ENCODE results near the gene PDE2A.

The PDE2A gene

DNA sequence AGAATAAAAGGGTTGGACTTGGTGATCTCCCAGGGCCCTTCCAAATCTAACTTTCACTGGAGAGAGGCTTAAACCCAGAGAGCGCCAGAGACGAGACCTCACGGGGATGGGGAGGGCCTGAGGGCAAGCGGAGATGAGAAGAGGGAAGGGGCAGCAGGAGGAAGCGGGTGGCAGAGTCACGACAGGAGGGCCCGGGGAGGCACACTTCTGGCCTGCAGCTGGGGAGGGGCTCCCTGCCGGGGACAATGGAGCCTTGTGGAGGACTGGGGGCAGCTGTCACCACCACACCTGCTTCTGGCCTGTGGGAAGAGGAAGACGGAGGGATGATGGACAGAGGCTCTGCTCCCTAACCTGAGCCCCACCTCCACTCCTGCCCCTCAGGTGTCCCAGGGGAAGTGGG is 40.2 kb downstream of the PDE2A start:
- no peak for DNase-seq

DNA sequence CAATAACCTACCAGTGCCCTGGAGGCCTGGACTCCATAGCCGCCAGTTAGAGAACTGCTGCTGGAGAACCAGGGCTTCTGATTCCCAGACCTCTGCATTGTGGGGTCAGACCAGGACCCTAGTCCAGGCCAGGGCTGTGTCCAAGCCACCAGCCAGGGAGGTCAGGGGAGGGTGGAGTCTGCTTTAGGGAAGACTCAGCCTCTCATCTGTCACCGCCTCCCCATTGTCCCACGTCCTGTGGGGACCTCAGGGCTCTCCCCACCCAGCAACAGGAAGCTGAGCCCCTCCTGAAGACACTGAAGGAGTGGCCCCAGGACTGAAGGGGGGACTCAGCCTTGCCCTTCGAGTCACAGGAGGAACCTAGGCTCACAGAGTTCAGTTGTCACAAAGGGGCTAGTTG is 41.2 kb downstream of the PDE2A start:
- no peak for DNase-seq

DNA sequence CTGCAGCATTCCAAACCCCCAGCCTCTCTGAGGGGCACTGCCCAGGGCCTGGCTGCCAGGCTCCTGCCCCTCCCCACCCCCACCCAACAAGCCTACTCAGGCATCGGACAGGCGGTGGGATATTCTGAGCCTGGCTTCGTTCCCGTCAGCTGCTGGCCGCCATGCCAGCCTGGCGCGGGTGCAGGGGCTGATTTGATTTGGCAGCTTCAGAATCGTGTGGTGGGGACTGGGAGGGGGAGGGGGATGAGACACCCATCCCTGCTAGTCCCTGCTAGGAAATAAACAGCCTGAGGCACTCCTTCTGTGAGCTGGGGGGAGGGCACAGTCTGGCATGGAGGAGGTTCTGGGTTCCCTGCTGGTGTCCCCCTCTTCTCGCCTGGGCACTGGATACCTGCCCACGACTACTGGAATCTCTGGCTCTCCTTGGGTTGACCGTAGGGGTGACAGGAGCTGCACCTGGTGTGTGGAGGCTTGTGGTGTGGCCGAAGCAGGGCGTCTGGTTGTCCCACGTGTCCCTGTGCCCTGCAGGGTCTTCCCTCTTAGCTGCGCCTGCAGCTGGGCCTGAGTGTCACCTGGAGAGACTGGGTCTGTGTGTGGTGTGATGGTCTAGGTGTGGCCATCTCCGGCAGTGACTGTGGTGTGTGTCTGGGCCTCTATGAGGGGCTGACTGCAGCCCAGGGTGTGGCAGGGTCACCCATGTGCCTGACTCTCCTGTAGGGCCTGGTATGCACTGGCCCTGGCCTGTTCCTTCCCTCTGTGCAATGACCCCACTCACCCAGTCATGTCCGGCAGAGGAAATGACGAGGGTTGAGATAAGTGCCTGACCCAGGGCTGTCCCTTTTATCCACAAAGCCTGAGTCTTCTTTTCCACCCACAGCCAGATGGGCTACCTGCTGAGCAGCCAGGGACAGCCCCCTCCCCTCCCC is 42.2 kb downstream of the PDE2A start:
- no peak for DNase-seq

DNA sequence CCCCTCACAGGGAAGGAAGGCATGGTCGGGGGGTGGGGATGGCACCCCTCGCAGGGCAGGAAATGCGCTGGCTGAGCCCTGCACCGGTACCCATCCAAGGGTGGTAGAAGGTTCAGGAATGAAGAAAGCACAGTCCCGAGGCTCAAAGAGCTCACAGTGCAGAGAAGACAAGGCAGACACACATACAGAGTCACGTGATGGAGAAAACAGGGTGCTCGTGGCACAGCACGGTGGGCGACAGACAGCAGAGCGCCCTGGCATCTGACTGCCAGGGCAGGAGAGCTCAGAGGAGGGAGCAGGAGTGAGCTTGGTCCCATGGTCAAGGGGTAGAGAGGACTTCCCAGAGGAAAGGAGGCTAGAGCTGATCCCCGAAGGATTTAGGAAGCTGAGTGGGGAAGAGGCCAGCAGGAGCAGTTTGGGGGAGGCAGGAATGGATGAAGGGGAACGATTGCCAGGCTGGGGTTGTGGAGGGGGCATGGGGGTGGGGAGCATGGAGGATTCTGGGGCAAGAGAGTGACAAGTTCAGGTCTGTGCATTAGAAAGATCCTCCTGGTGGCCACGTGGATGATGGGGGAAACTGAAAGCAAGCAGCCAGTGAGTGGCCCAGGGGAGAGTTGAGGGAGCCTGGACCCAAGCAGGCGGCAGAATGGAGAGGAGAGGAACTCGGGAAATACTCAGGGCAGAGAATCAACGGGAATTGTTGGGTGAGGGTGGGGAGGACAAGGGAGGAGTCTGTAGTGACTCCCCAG is 43.9 kb downstream of the PDE2A start:
- DNase-seq = no peak

DNA sequence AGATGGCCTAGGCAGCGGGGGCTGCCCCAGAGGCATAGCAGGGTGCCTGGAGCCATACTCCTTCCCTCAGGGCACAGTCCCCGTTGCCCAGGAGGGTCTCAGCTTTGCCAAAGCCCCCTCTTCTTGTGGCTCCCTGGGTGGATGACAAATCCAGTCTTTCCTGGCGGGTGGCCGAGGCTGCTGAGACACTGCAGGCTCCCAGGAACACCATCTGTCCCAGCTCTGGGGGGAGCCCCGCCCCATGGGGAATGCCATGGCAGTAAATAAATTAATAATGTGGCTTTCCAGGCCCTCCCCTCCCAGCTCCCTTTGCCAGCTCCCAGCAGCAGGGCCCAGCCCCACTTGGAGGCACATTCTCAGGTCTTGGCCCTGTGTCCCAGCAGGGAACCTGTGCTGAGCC is 45.0 kb downstream of the PDE2A start:
- no peak for DNase-seq

DNA sequence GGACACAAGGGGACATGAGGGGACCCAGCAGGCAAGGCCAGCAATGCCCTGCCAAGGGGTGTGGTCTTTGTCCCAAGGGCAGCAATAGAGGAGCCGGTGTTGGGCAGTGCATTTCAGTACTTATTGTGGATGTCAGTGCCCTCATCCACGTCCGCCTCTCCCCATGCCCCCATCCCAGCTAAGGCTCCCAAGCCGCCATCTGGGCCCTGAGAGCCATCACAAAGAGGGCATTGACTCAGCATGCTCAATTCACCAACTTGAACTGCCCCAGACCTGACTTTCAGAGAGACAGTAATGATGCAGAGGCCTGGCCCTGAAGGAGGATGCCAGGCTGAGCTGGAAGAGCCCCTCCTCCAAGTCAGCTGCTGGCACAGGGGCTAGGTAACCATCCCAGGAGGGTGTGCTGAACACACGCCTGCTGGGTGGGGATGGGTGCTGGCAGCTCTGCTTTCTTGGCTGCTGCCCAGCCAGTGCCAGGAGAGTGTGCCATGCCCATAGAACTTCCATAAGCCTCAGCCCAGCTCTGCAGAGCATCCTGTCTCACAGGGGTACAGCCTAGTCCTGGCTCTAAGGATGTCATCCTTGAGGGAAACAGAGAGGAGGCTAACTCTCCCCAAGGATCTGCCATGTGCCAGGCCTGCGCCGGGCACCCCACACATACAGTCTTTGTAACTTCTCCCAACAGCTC is 46.5 kb downstream of the PDE2A start:
- DNase-seq = no peak

DNA sequence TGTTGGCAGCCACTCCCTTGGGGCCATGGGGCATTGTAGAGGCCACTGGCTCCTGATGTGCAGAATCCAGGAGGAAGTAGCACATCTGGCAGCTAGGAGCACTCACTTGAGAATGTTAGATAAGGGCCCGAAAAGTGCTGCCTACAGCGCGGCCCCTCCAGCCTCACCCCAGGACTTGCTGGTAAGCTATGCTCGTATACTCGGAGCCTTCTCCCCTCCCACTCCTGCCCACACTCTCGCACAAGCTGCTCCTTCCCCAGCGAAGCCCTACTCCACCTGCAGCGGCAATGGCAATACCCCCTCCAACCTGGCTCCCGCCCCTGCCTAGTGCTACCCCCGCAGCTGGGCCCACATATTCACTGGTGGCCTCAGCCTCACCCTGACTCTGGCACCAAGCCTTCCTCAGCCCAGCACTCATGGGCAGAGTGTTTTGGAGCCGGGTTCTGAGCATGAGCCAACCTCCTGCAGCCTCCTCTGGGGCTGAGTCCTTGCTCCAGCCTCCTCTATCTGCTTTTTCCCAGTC is 47.7 kb downstream of the PDE2A start:
- DNase-seq = no peak

DNA sequence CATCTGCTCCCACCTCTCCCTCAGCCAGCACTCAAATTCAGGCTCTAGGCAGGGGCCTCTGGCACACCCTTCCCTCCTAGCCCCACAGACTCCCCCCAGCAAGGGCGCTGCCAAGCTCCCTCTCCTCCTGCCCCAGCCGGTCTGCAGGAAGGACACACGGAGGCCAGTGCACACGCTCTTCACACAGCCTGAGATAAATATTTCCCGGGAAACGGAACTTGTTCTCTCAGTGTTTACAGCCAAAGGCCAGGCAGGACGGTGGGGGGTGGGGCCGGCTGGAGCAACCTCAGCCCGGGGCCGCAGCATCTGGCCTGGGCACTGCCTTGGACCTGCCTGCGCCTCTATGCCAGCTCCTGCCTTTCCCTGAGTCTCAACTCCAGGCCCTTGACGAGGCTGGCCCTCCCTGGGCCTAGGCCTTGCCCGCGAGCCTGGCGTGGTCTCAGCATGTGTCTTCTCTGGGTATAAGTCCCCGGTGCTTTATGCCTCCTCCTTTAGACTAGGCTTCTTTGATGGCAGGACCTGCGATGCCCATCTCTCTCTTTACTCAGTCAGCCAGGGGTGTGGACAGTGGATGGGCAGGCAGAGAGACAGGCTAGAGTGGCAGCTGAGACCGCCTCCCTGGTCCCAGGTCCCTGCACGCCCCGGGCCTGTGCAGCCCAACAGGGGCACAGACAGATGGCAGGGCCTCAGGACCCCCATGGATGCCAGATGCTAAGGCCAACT is 48.4 kb downstream of the PDE2A start:
- no peak for DNase-seq

DNA sequence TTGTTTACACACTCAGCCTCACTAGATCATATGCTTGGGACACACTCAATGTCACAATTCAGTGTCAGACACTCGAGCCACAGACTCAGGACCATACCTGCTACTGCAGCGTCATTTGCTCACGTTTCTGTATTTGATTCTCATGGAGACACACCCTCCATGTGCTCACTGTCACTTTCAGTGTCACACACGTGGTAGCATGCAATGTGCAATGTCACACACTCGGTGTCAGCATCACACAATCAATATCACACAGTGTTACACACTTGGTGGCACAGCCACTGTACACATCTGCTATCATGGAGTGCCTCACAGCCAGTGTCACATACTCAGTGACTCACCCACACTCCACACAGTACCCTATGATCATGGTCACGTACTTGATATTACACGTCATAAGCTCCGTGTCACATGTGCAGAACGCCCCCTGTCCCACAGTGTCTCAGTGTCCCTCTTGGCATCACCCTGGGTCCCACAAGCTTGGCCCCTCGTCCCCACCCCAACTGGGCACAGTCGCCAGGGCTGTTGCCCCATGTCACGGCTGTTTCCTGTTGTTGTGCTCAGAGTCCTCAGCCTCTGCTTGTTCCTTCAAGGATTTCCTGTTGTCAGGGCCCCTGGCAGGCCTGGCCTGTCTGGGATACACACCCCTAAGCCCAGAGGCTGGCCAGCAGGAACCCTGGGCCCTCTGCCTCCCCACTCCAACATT is 49.6 kb downstream of the PDE2A start:
- DNase-seq = no peak

DNA sequence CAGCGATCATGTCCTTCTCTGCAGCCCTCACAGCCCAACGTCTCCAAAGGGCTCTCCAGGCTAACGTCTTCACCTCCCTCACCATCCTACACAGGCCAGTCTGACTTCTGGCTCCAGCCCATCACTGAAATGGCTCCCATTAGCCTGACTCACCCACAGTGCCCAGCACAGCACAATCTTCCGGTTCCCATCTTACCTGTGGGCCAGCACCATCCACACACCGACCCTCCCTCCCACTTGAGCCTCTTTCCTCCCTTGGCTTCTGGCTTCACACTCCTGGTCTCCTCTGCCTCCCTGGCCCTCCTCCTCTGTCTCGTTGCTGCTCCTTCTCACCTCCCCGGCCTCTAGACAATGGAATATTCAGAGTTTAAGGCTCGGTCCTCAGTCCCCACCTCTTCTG is 51.2 kb downstream of the PDE2A start:
- DNase-seq = no peak

DNA sequence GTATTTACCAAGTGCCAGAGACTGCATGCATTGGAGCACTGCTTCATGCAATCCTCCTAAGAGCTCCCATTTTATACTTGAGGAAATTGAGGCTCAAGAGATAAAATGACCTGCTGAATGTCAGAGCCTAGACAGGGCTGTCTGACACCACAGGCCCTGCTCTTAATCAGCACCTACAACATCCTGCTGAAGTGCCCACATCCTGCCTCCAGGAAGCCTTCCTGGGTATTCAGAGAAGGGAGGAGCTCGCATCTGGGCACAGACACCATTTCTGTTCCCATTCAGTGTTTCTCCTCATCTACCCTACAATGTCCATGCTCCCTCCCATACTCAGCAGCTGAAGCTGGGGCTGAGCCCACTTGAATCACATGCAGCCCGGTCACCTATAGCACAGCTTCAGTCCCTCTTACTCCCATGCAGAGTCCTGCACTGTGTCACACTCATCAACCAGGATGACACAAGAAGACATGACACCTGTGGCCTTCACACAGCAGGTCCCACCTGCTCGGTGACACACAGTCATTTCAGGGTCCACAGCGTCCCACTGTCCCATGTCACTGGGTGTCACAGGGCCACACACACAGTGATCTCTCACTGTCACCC is 53.1 kb downstream of the PDE2A start:
- DNase-seq = no peak

DNA sequence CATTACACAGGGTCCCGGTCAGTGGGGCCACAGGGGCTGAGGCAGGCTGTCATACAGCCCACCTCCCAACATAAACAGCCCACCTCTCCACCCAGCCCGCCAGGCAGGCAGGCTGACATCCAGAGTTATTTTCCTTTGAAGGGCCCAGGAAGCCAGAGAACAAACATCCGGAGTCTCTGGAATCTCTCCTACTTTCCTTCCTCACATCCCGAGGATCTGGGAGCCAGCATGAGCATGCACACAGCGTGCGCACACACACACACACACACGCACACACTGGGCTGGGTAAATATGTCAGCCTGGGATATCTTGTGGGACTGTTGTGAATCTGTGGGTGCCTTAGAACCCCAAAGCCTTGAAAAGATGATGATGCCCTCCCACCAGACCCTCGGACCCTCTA is 55.4 kb downstream of the PDE2A start:
- DNase-seq = no peak

DNA sequence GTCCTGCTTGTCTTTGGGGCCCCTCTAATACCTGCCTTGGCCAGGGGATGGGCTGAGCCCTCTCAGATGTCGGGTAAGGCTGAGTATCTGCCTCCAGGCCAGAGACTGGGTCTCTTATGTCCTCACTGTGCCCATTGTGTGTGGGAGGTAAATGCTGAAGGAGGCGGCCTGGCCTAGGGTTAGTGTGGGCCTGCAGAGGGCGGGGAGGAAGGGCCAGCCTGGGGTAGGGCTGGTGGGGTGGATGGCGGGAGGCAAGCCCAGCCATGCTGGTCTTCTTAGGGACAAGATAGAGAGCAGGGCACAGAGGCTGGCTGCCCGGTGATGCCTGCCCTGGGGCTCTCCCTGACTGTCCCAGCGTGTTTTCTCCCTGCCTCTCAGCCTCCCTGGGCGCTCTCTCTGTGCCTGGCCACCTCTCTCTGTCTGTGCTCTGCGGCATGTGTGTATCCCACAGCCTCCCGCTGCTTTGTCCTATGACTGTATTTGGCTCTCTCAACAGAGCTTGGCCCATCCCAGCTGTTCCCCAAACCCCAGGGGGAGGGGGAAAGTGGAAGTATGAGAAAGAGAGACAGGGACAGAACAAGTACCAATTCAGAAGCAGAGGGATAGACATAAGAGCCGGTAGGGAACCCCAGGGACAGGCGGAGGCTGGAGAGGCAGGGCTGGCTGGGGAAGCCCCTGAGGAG is 57.0 kb downstream of the PDE2A start:
- no peak for DNase-seq

DNA sequence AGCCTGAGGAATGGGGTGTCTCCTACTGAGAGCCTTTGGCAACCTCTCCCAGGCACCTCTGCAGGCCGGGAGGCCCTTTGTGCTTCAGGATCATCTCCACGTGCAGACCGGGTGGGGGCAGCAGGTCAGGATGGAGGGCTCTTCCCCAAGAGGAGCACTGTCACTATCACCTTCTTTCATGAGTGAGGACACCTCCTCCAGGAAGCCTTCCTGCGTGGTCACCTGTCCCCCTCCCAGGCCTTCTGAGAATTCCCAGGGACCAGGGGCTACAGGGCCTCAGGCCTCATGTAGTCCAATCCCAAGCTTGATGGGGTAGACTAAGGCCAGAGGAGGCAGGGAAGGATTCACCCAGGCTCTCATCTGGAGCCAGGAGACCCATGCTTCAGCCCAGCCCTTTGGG is 57.6 kb downstream of the PDE2A start:
- no peak for DNase-seq

DNA sequence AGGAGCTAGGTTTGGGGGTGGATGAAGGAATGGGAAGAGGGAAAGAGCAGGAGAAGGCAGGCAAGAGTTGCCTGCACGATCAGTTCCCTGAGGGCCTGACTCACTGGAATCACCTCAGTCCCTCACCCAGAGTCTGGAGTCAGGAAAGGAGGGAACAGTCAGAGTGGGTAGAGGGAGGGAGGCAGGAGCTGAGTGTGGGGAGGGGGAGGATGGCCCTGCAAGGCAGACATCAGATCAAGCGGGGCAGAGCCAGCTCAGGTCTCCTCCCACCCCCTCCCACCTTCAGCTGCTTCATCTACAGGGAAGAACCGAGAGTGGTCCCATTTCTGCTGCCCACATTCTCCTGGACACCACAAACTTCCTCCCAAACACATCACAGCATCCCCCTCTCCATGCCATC is 58.9 kb downstream of the PDE2A start:
- no peak for DNase-seq

DNA sequence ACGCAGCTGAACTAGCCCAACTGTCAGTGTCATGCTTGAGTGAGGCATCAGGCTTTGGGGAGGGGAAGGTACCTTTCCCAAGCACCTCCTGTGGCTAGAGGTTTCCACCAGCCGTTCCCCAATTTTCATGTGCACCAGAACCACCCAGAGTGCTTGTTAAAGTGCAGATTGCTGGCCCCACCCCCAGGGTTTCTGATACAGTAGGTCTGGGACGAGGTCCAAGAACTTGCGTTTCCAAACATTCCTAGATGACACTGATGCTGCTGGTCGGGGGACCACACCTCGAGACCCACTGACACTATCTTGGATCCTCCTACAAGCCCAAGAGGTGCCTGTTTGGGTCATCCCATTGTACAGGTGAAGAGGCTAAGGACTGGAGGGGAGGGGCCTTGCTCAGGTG is 59.8 kb downstream of the PDE2A start:
- DNase-seq = no peak

DNA sequence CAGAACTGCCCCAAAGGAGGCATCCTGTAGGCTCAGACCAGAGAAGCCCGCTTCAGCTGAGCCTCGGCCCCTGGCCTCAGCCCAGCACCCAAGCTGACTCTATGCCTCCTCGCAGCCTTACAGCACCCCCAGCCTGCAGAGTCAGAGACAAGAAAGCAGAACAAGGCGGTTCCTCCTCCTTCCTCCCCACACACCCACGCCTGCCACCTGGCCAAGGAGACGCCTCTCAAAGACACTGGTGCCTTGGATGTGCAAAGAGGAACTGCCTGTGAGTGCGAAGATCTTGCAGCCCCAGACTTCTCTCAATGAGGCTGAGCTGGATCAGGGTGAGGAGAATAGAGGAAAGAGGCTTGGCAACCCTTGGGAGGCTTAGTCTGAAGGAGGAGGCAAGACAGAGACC is 60.2 kb downstream of the PDE2A start:
- no peak for DNase-seq

DNA sequence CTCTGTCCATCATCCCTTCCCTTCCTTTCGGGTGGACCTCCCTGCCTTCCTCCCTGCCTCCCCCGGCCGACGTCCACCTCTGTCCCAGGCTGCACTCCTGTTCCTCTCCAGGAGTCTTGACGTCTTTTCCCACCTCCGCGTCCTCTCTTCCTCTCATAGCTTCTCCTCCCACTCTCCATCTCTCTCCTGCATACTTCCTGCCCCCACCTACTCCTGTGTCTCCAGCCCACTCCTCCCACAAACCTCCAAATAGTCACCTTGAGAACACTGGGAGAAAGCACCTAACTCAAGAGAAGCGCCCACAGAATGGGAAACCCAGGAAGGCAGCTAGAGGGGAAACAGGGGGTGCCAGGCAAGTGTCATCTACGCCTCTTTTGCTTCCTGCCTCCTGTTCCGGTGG is 60.8 kb downstream of the PDE2A start:
- DNase-seq = no peak

DNA sequence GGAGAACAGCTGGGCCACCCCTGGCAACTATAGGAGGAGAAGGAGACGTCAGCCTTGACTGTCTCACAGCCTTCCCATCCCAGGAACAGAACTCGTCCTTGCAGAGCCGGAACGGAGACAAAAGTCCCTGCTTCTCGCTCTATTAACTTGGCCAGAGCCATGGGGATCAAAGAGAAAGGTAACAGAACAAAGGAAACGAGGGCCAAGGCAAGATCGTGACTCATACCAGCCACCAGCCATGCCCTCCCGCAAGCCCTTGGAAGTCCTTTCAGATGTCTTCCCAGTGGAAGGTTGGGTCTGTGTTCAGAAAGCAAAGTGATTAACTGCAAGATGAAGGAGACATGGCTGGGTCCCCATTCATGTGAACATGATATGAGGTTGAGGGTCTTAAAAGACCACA is 64.7 kb downstream of the PDE2A start:
- DNase-seq = no peak

DNA sequence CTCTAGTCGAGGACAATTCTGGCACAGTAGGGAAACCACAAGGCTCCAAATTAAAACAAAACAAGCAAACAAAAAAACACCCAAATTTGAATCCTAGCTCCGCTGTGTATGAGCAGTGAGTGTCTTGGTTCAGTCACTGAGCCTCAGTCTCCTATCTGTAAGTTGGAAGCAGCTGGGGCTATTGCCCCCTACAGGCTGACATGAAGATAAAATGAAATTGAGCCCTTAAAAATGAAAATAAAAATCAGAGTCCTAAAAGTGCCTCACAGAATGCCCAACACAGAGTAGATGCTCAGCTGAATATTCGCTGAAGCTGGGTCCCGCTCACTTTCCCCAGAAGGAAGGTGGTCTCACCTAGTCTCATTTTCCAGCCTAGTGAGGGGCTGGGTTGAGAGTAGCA is 65.2 kb downstream of the PDE2A start:
- DNase-seq = no peak

DNA sequence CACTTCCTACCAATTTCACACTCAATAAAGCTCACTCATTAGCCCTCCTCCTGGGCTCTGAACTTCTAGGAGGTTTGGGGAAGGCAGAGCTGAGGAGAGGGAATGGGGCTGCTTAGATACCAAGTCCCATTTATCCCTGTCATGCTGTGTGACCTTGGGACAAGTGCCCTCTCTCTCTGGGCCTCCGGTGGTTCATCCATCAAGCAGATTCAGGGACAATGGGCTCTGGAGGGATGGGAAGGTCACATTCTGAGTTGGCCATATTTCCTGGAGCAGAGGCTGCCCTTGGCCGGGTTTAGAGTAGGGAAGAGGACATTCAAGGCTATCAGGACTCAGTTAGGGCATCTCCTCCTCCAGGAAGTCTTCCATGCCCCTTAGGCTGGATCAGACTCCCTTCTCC is 66.7 kb downstream of the PDE2A start:
- no peak for DNase-seq
